Measurements from ENCODE around the gene GPR119.
"Not testable (repeated sequence)": the region's sequence is repeated elsewhere in the genome, so short reads cannot be mapped to it uniquely, and the experiment has no call there.

Gene GPR119

DNA sequence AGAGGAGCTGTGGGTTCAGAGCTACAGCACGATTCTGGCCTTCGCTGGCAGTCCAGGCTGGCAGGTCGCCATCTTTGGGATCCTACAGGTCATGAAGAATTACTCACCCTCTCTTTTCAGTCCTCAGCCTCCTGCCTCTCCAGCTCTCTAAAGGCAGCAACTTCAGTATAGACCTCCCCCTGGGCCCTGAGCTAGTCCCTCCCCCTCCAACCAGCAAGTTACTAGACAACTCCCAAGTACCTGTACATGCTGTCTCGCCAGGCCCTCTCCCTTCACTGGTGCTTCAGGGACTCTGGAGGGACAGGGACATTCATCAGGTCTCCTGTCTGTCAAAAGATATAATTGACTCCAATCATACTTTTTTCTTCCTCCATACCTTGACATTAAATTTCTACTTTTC, at the start of gene GPR119:
TSS of gene GPR119 (minus strand) at position 155 of the 400 bp plus-strand sequence. CDS start 227 bp downstream, outside the sequence.
- DNase-seq = no peak

DNA sequence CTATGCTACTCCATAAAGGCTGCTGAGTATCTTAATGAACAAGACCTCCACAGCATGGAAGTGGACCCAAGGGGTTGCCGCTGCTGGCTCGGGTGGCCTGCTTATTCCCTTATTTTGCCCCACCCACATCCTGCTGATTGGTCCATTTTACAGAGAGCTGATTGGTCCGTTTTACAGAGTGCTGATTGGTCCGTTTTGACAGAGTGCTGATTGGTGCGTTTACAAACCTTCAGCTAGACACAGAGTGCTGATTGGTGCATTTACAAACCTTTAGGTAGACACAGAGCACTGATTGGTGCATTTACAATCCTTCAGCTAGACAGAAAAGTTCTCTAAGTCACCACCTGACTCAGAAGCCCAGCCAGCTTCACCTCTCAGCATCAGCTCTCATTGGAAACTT, 43.8 kb upstream of the GPR119 start:
- DNase-seq = not testable (repeated sequence)

DNA sequence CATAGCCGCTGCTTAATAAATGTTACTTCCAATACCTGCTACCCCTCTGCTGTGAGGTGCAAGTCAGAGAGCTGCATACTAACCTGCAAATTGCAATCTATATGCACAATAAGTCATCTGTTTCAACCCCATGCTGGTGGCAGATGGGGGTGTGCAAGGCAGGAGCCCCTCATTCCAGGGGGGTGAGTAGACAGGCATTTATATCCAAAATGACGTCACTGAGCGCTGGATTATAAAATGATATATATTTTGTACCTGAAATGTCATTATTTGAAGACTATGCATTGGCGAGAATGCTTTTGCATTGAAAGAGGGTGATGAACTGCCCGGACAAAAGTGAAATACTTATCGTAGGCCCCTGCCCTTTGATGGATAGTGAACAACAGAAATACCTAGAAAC, 41.1 kb upstream of the GPR119 start:
- no peak for DNase-seq

DNA sequence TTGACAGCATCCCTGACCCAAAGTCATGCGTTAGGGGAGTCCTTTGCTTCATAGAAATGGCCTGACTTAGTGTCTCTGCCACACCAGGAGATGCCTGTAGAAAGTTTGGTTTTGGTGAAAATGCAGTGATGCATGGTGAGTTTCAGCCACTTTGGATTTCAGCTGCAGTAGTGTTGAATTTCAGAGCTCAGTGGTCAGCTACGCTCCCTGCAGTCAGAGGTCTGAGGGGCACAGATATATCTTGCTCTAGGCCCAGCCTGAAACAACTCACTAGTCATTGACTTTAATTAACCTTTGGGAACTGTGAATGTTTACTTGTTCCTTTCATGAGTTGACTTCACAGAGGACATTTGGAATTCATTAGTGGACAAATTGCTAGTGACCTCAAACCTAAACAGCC, 33.8 kb upstream of the GPR119 start:
- no peak for DNase-seq

DNA sequence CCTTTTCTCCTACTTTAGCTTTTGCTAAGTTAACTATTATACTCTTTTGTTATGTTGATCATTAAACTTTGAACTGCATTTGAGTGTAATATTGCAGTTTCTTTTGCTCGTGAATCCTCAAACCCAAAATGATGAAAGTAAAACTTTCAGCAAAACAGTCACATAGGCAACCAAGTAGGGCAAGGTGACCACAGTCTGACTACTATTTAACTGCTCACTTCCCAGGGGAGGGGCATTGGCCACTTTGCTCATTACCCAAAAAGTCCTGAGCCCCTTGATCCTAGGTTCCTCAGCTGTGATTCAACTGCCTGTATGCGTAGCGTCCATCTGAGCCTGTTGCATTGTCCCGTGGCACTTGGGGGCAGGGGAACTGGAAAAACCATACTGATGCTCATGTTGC, 33.3 kb upstream of the GPR119 start:
- DNase-seq = no peak

DNA sequence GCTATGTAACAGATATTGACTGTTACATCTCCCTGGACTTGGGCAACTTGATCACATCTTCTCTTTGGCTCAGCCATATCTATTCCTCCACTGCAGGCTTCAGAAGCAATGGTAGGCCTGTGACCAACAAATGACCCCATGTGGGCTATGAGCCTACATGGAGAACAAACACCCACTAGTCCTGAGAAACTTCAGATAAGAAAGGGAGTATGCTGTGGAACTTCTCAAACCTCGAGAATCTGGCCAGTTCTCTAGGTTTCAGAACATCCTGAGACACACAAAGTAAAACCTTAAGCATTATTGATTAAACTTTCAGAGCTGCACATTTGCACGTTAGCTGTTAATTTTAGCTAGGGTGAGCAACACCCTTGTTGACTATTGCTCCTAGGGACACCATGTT, 32.6 kb upstream of the GPR119 start:
- DNase-seq = no peak

DNA sequence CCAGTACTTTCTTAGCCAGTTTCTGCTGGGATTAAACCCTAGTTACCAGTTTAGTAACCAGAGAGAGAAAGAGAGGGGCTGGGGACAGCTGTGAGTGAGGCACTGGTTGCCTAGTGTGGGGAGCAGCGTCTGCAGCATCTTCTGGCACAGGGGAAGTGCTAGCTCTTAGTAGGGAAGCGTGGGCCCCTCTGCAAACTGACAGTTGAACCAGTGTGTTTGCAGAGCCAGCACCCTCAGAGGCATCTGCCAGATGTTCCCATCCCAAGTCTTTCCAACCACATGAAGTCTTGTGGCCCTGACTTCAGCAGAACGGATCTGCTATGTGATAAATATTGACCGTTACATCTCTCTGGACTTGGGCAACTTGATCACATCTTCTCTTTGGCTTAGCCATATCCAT, 31.3 kb upstream of the GPR119 start:
- DNase-seq = no peak

DNA sequence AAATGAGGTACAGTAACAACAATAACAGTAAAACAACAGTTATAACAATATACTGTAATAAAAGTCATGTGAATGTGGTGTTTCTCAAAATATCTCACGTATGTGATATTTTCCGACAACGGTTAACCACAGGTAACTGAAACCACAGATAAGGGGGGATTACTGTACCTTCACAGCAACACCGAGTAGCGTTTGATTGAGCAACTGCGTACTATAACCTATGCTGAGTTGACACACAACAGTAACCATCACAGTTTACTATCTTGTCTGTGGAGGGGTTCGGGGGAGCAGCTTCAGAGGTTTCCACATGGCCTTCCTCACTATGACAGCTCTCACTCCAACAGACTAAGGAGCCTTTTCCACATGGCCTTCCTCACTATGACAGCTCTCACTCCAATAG, 29.7 kb upstream of the GPR119 start:
- no peak for DNase-seq

DNA sequence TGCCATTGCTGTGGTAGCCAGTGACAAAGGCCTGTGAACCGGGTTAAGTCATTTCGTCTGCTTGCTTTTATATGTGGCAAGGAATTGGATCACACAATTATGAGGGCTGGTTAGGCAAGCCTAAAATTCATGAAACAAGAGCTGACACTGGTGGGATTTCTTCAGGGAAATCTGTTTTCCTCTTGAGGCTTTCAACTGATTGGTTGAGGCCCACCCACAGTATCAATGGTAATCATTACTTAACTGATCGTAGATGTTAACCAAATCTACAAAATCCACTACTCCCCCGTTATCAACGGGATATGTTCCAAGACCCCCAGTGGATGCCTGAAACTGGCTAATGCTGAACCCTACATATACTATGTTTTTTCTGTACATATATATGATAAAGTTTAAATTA, 29.3 kb upstream of the GPR119 start:
- DNase-seq = no peak

DNA sequence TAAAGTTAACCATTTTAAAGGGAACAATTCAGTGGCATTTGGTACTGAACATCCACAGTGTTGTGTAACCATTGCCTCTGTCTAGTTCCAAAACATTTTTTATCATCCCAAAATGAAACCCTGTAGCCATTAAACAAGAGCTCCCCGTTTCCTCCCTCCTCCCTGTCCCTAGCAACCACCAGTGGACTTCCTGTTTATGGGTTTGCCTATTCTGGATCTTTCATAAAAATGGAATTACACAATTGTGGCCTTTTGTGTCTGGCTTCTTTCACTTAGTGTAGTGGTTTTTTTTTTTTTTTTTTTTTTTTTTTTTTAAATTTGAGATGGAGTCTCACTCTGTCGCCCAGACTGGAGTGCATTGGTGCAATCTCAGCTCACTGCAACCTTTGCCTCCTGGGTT, 27.9 kb upstream of the GPR119 start:
- DNase-seq = no peak

DNA sequence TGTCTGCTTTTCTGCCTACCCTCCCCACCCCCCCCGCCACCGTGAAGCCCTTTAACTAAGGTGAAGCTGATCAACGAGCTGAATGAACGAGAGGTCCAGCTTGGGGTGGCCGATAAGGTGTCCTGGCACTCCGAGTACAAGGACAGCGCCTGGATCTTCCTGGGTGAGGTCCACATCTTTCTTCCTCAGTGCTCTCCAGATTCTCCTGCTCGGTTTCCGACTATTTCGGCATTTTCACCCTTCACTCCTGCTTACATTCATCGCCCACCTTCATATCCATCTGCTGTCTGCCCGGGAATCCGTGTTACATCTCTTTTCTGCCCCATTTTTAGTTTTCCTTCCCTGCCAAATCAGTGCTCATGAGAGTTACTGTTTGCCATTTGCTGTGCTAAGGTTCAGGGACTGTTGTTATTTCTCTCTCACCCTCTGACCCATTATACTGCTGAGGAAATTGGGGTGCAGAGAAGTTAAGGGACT, 16.8 kb upstream of the GPR119 start:
- DNase-seq = no peak

DNA sequence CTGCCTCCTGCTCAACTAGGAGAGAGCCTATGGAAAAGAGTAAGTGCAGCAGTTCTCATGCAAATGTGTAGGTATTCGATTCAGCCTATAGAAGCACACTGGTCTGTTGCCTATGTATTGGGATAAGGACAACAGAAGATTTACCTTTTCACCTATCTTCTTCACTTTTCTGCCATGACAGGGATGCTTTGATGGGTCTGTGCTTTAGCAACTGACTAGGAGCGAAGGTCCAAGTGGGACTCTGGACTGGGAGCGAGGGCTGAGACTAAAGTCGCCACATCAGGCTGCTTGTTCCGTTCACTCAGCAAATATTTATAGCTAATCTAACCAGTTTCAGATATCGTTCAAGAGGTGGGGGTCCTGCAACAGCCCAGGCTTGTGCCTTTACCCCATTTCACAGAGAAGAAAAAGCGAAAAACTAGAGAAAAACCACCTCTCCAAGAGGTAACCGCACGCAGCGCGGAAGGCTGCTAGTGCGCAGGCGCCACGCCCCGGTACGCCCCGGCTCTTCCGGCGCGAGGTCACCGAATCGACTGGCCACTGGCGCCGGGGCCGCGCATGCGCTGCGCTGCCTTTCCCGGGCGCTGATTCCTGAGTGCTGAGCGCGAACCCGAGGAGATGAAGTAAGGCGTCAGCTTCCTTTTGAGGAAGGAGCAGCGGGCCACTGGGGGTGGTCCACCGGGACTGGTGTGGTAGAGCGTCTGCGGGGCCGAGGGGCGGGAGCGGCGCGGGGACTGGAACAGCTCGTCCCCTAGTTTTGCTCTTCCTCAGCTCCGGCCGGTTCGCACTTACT, 16.1 kb upstream of the GPR119 start, which contains the start of gene RBMX2:
TSS of gene RBMX2 (plus strand) at position 573 of the 793 bp plus-strand sequence. CDS start at position 619, 46 bp downstream.
- DNase-seq = peak; percentile 68

DNA sequence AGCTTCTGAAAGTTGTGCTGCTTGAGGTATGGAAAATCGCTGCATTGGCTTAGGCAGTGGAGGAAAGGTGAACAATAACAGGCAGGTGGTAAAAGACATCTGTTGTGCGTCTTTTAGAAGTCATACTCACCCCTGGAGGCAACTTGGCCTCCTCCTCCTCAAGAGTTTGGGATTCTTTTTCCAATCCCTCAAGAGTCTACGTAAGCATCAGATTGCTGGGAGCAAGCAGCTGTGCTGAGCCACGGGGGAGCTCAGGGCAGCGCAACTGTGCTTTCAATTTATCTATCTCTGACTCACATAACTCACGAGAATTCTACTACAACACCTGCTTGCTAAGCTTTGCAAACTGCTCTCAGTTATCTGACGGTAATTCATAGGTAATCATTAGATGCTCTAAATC, 9.9 kb upstream of the GPR119 start:
- DNase-seq = no peak

DNA sequence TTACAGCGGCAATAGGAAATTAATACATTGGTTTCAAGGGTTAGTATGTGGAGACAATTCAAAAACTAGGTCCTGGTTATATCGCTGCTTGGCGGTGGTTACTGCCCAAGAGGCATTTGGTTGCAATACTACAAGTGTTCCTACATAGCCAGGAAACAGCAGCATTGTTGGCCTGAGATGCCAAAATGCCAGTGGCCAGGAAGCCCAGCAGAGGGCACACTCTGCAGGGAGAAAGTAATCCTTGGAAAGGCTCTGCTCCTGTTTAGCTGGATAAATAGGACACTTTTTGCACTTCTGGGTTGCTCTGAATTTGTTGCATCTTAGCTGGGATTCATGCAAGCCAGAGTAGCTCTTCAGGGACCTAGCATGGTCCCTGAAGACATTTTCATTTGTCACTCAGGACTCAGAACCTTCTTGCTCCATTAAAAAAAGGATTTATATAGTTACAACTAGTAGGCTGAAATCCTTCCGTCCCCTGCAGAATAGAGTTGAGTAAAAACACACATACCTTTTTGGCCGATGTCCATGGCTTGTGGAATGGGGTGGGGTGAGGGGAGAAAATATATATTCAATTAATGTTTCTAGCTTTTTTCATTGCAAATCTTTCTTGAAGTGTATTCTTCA, 8.1 kb upstream of the GPR119 start:
- DNase-seq = no peak

DNA sequence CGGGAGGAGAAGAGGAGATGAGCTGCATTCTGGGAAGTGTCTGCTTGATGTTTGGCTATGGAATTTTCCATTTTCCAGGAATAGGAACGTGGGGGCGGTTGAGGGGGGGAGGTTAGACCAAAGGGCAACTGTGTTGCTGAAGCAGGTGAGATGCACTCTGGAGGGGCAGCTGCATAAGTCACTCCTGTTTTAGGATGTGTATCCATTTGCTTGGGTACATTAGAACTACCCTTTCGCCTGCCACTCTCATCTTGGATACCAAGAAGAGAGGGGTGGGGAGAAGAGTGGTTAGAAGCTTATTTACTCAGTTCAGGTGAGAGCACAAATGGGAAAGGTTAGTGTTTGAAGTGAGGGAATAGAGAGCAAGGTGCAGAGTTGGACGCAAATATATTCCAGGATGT, 934 bp upstream of the GPR119 start:
- no peak for DNase-seq

DNA sequence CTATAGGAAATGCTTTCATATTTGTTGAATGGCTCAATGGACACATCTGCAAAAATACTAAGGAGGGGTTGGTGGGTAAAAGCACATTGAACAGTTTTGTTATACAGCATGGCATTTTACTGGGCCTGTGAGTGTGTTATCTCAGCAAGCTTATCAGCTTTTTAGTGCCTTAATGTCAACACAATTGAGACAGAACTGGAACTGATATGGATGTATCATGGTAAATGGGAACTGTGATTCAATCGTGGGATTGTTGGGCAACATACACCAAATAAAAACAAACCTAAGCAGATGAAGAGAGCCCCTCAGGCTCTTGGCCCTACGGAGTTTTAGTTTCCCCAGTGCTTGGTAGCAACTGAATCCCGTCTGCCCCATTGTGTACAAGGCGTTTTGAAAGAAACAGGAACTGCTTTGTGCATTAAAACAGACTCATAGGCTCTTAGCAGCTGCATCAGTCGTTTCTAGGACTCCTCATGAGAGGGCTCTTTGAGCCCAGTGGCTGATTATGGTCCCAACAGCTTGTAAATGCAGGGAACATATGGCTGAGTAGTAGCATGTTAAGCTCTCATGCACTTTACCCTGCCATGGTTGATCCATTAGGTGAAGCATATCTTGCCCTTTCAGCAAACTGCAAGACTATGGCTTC, 7.3 kb downstream of the GPR119 start:
- DNase-seq = no peak

DNA sequence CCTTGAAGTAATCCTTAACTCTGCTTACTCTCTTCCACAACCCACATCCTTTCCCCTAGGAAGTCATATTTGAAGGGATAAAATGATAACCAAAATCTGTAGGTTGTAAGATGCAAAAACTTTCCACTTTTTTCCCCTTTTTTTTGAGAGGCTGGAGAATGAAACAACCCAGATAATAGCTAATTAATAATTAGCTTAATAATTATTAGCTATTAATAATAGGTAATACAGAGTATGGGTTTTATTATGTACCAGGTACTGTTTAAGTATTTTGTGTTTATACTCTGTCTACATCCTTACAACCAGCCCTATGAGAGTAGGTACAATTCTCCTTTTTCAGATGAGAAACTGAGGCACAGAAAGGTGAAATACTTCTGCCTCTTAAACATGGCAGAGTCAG, 9.4 kb downstream of the GPR119 start:
- no peak for DNase-seq

DNA sequence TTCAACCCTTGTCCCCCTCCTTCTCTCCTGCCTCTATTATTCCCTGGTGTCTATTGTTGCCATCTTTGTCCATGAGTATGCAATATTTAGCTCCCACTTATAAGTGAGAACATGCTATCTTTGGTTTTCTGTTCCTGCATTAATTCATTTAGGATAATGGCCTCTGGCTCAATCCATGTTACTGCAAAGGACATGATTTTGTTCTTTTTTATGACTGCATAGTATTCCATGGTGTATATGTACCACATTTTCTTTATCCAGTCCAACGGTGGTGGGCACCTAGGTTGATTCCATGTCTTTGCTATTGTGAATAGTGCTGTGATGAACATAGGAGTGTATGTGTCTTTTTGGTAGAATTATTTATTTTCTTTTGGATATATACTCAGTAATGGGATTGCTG, 33.4 kb downstream of the GPR119 start:
- not testable (repeated sequence) for DNase-seq

DNA sequence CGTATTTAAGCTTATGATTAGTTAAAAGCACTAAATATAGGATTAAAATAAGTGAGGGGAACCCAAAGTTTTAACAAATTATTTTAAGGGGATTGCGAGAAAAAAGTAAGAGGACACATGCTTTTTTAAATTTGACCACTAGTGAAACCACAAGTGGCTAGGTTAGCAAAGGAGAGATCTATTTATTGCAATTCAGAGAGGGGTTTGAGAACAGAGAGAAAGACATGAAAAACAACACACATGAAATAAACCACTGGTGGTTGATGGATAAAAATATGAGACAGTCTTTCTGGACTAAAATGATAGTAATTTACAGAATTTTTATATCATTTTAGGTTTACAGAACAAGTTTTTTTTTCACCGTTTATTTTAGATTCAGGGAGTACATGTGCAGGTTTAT, 33.9 kb downstream of the GPR119 start:
- DNase-seq = no peak

DNA sequence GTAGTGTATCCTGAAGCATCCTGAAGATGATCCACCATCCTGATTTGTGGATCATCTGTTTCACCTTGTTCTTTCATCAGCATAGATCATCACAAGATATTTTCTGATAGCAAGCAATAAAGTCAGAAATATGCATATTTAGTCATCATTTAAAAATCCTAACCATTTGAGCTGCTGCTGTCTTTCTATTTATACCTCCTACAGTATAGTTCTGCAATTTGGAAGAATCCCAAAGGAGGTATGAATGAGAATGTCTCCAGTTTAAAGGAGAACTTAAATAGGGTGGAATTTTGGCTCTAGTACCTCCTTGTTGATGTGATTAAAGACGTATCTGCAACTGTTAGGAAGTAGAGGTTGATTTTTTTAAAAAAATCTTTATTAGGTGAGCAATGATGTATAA, 38.2 kb downstream of the GPR119 start:
- DNase-seq = no peak

DNA sequence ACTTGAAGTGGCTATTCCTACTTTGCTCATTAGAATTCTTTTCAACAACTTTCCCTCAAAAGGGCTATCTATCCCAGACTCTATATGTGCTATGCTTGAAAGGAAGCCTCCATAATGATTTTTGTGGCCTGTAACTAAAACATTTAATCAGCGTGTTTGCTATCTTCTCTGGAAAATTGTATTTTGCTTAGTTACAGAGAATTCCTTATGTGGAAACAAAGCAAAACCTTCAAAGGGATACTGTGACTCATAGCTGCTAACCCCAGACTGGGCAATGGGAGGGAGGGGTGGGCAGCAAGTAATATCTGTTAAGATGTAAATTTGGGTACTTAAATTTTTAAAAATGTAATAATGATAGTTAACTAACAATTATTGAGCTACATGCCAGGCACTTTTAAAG, 42.1 kb downstream of the GPR119 start:
- no peak for DNase-seq

DNA sequence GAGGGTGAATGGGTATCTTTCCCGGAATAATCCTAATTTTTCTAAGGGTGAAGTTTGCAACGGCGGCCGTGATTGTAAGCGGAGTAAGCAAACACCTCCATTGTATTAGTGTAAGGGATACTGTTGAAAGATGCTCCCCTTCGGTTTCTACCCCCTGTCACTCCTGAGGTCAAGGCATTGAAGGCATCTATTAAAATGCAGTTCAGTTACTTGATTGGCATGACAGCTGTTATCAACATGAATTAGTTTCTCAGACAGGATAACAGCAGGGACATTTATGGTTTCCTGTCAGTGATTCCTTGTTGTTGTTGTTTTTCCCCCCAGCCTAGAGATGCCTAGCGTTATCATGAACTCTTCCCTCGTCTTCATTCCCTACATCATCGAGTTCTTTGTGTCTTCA, 45.2 kb downstream of the GPR119 start:
- DNase-seq = no peak

DNA sequence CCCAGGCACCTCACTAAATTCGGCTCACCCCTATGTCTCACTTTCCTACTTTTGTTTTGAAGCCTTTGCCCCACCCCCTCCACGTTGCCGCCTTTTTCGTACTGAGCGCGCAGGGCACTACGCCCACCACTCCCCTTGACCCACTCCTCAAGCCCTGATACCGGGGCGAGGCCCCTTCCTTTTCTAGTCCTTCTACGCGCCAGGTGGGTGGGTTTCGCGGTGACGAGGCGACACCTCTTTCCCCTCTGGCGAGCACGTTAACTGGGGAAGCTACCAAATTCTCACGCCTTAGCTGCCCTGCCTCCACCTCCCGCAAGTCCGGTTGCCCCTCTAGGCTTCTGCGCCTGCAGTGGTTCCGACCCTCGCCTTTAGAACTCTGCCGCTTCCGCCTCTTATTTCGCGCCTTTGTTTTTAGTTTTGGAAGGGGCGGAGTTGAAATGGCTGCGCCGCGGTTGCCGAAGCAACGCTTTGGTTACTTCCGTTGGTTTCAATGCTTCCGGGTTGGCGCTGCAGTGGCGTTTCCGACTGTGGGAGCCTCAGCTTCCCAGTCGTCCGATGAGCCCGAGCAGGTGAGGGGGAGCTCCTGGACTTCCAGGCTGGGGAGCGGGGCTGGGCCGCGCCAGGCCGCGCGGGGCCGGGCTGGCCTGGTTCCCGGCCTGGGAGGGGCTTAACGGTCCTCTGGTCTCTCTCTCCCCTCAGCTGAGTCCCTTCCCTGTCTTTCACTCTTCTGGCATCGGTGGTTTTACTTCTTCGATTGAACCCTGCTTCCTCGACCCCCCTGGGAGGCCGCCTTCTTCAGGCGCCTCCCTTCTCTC, 45.9 kb downstream of the GPR119 start, which contains the start of gene SLC25A14:
TSS of gene SLC25A14 (plus strand) at position 512 of the 815 bp plus-strand sequence. CDS start 360 bp downstream, outside the sequence.
- peak; percentile 67 for DNase-seq
